ENCODE results near the gene SLC39A11. TPM values are rescaled to one million over a fixed set of nuclear protein-coding genes. Genes with fewer than 3 reads are reported as not detected.

Gene SLC39A11
- total RNA-seq, 4 donors from 2014 or later: 23.0 to 30.9 (median 27.6) TPM

- Histone ChIP-seq H3K4me3 (no peak overlapping the region), H3K4me1 (peaks cover 5 to 28% (median 13%) of the 10 kb centered on the region in 3 donors), H3K27me3 (peaks cover 0 to 33% (median 0%) of the 10 kb centered on the region in 4 donors), H3K27ac (peak overlapping the region; percentile 42 to 78 (median 60)), H3K9me3 (no peaks in the 10 kb centered on the region), H3K36me3 (no peaks in the 10 kb centered on the region)
- intact Hi-C loops (cut with DNase I): no loop called here
- TF ChIP-seq CTCF (IDR thresholded peaks at IDR 0.05): peak in 3 of 6 experiments; percentile 24 to 65 (median 30)
- TF ChIP-seq POLR2A (IDR thresholded peaks at IDR 0.05): no peak
- no peak for DNase-seq
- 19 to 41% methylated on average over 5 to 9 of the region's 12 CpGs for WGBS, 2 donors
Observed at GRCh38 chr17:72602517-72603419, 489.7 kb downstream of the SLC39A11 start.

GRCh38 chr17:72600934-72601333 lies 491.6 kb downstream of the SLC39A11 start:
- TF ChIP-seq CTCF (IDR thresholded peaks at IDR 0.05) (no peak), POLR2A (IDR thresholded peaks at IDR 0.05) (no peak)
- H3K27me3 ChIP-seq: peaks cover 0 to 41% (median 0%) of the 10 kb centered on the region in 4 donors
- no peaks in the 10 kb centered on the region for H3K36me3 ChIP-seq
- H3K4me1 ChIP-seq: peaks cover 5 to 34% (median 13%) of the 10 kb centered on the region in 3 donors
- no peak for DNase-seq
- H3K4me3 ChIP-seq: no peak overlapping the region
- WGBS, 2 donors: 44 to 68% methylated on average over 4 of the region's 4 CpGs
- no peaks in the 10 kb centered on the region for H3K9me3 ChIP-seq
- intact Hi-C loops (cut with DNase I): no loop called here
- no peak overlapping the region for H3K27ac ChIP-seq

GRCh38 chr17:72599891-72600290 lies 492.6 kb downstream of the SLC39A11 start:
- Histone ChIP-seq H3K4me3 (no peak overlapping the region), H3K4me1 (peaks cover 3 to 30% (median 13%) of the 10 kb centered on the region in 3 donors), H3K27ac (no peak overlapping the region), H3K27me3 (peaks cover 0 to 34% (median 0%) of the 10 kb centered on the region in 4 donors), H3K36me3 (no peaks in the 10 kb centered on the region), H3K9me3 (no peaks in the 10 kb centered on the region)
- DNase-seq: no peak
- intact Hi-C loops (cut with DNase I): no loop called here
- 45 to 52% methylated on average over 4 of the region's 4 CpGs for WGBS, 2 donors
- TF ChIP-seq POLR2A (IDR thresholded peaks at IDR 0.05): no peak

- 38 to 51% methylated on average over 6 of the region's 6 CpGs for WGBS, 2 donors
- no peaks in the 10 kb centered on the region for H3K9me3 ChIP-seq
- H3K27ac ChIP-seq: no peak overlapping the region
- H3K36me3 ChIP-seq: no peaks in the 10 kb centered on the region
- intact Hi-C loops (cut with DNase I): no loop called here
- H3K4me1 ChIP-seq: peaks cover 0 to 25% (median 12%) of the 10 kb centered on the region in 3 donors
- DNase-seq: no peak
- no peak overlapping the region for H3K4me3 ChIP-seq
- peaks cover 0 to 30% (median 0%) of the 10 kb centered on the region in 4 donors for H3K27me3 ChIP-seq
- no peak for TF ChIP-seq POLR2A (IDR thresholded peaks at IDR 0.05)
- TF ChIP-seq CTCF (IDR thresholded peaks at IDR 0.05): no peak
Observed at GRCh38 chr17:72598695-72599094, 493.8 kb downstream of the SLC39A11 start.

GRCh38 chr17:72597354-72598087 lies 495.0 kb downstream of the SLC39A11 start:
- Histone ChIP-seq H3K9me3 (no peaks in the 10 kb centered on the region), H3K27ac (peak overlapping the region in 3 of 4 donors; percentile 1 to 48 (median 2)), H3K27me3 (peaks cover 0 to 38% (median 0%) of the 10 kb centered on the region in 4 donors), H3K4me1 (peaks cover 0 to 19% (median under 1%) of the 10 kb centered on the region in 3 donors), H3K36me3 (no peaks in the 10 kb centered on the region), H3K4me3 (peak overlapping the region in 2 of 4 donors; percentile 4 to 21)
- no peak for TF ChIP-seq POLR2A (IDR thresholded peaks at IDR 0.05)
- TF ChIP-seq CTCF (IDR thresholded peaks at IDR 0.05): no peak
- no peak for DNase-seq
- intact Hi-C loops (cut with DNase I): no loop called here
- WGBS, 2 donors: 50 to 58% methylated on average over 9 of the region's 9 CpGs

Small RNA genes lying within 50 kb of the gene (small RNA-seq; reads per million reads assigned to genes)
- 0 reads per million in 4 donors for gene RF00422

Other genes with a start within 250 kb of the SLC39A11 start
- gene SSTR2, start 72.3 kb upstream of the SLC39A11 start, total RNA-seq: under 1 TPM in 3 of 4 donors, not detected in 1; under 0.01 to 0.21 (median 0.04) TPM
- gene COG1, start 100.4 kb upstream of the SLC39A11 start, total RNA-seq: 10 to 100 TPM in 1 of 4 donors, 1 to 10 TPM in 3; 8.0 to 14.7 (median 9.2) TPM
- not detected for gene CPSF4L, start 169.2 kb upstream of the SLC39A11 start, total RNA-seq
- gene CDC42EP4, start 219.3 kb upstream of the SLC39A11 start, total RNA-seq: 10 to 100 TPM; 45.1 to 63.9 (median 52.9) TPM

Data from esophagus squamous epithelium (tissue), 5 donors.